ENCODE measurements around the gene NT5C2. TPM values are rescaled to one million over a fixed set of nuclear protein-coding genes. Genes with fewer than 3 reads are reported as not detected.

The NT5C2 gene
- total and polyA plus RNA-seq, 2 donors (not counting 1 experiment from before 2014, with no cell fraction given) = 38.6 to 80.8 TPM

GRCh38 chr10:103083977-103084320, 109.1 kb downstream of the NT5C2 start:
- Histone ChIP-seq H3K27ac (ENCODE audit: low read length in 2 of 2) (no peak overlapping the region), H3K27me3 (replicated peaks in 1 of 4; ENCODE audit: control extremely low read depth in 1 of 4, control insufficient read depth in 3 of 4, insufficient read depth in 4 of 4, low read length in 3 of 4) (no peaks in the 10 kb centered on the region), H2AFZ (ENCODE audit: insufficient read depth, low read depth, low read length, poor library complexity, severe bottlenecking) (no peak overlapping the region), H3K4me1 (ENCODE audit: control insufficient read depth in 2 of 2, insufficient read depth in 2 of 2, low read length in 2 of 2) (no peaks in the 10 kb centered on the region), H3K9me3 (ENCODE audit: control extremely low read depth in 1 of 3, control insufficient read depth in 2 of 3, insufficient read depth in 1 of 3, low read length in 2 of 3) (no peaks in the 10 kb centered on the region), H3K36me3 (replicated peaks in 1 of 2; ENCODE audit: control extremely low read depth in 1 of 2, control insufficient read depth in 1 of 2, extremely low read depth in 1 of 2, insufficient read depth in 2 of 2, low read length in 1 of 2) (peaks cover 2 to 14% of the 10 kb centered on the region in 2 experiments), H3K4me3 (ENCODE audit: control extremely low read depth in 1 of 5, extremely low read depth in 1 of 5, insufficient read depth in 1 of 5, low read depth in 2 of 5, low read length in 4 of 5) (no peak overlapping the region), H3K9ac (ENCODE audit: low read length) (no peak overlapping the region), H3K4me2 (replicated peaks; ENCODE audit: low read depth, low read length, poor library complexity, severe bottlenecking) (no peak overlapping the region), H4K20me1 (ENCODE audit: control insufficient read depth, insufficient read depth, low read length, poor library complexity, severe bottlenecking) (no peaks in the 10 kb centered on the region), H3K79me2 (ENCODE audit: control insufficient read depth, insufficient read depth, low read length) (no peaks in the 10 kb centered on the region)
- no peaks in the 10 kb centered on the region for H3K27me3 Mint-ChIP-seq
- ATAC-seq (ENCODE audit: low read depth) (no peak), DNase-seq (no peak)
- 100% methylated on average over 3 of the region's 5 CpGs for WGBS (ENCODE audit: insufficient coverage)
- TF ChIP-seq EZH2 (IDR thresholded peaks at IDR 0.05; ENCODE audit: borderline replicate concordance, insufficient read depth, low read depth, low read length, poor library complexity, severe bottlenecking) (no peak), CTCF (IDR thresholded peaks at IDR 0.05) (no peak)
- intact Hi-C loops (cut with micrococcal nuclease) = no loop called here
- CTCF ChIA-PET = interaction anchor here (1.7 kb wide), 1 partner anchor 14 kb away, joined by 3 read pairs; no protein-coding TSS in a partner anchor
- H3K9me3 Mint-ChIP-seq (ENCODE audit: insufficient read depth) = no peaks in the 10 kb centered on the region
- POLR2A ChIA-PET = no interaction called here
- no peaks in the 10 kb centered on the region for H3K4me1 Mint-ChIP-seq
- no peak overlapping the region for H3K27ac Mint-ChIP-seq
- no peak overlapping the region for H3K4me3 Mint-ChIP-seq

- Histone ChIP-seq H2AFZ (ENCODE audit: insufficient read depth, low read depth, low read length, poor library complexity, severe bottlenecking) (no peak overlapping the region), H3K4me3 (ENCODE audit: control extremely low read depth in 1 of 5, extremely low read depth in 1 of 5, insufficient read depth in 1 of 5, low read depth in 2 of 5, low read length in 4 of 5) (no peak overlapping the region), H3K4me1 (ENCODE audit: control insufficient read depth in 2 of 2, insufficient read depth in 2 of 2, low read length in 2 of 2) (no peaks in the 10 kb centered on the region), H3K4me2 (replicated peaks; ENCODE audit: low read depth, low read length, poor library complexity, severe bottlenecking) (no peak overlapping the region), H4K20me1 (ENCODE audit: control insufficient read depth, insufficient read depth, low read length, poor library complexity, severe bottlenecking) (no peaks in the 10 kb centered on the region), H3K9me3 (ENCODE audit: control extremely low read depth in 1 of 3, control insufficient read depth in 2 of 3, insufficient read depth in 1 of 3, low read length in 2 of 3) (no peaks in the 10 kb centered on the region), H3K36me3 (replicated peaks in 1 of 2; ENCODE audit: control extremely low read depth in 1 of 2, control insufficient read depth in 1 of 2, extremely low read depth in 1 of 2, insufficient read depth in 2 of 2, low read length in 1 of 2) (peaks cover 2 to 10% of the 10 kb centered on the region in 2 experiments), H3K27me3 (replicated peaks in 1 of 4; ENCODE audit: control extremely low read depth in 1 of 4, control insufficient read depth in 3 of 4, insufficient read depth in 4 of 4, low read length in 3 of 4) (no peaks in the 10 kb centered on the region), H3K27ac (ENCODE audit: low read length in 2 of 2) (no peak overlapping the region), H3K9ac (ENCODE audit: low read length) (no peak overlapping the region), H3K79me2 (ENCODE audit: control insufficient read depth, insufficient read depth, low read length) (no peaks in the 10 kb centered on the region)
- CTCF ChIA-PET = interaction anchor here (1.2 to 1.7 kb wide), 2 partner anchors 13 to 161 kb away, joined by 3 read pairs; no protein-coding TSS in a partner anchor
- Mint-ChIP-seq H3K27me3 (no peaks in the 10 kb centered on the region), H3K9me3 (ENCODE audit: insufficient read depth) (no peaks in the 10 kb centered on the region), H3K27ac (no peak overlapping the region), H3K4me3 (no peak overlapping the region), H3K4me1 (no peaks in the 10 kb centered on the region)
- no peak for DNase-seq
- WGBS (ENCODE audit: insufficient coverage) = 99% methylated on average over 7 of the region's 7 CpGs
- TF ChIP-seq CTCF (IDR thresholded peaks at IDR 0.05) (no peak), EZH2 (IDR thresholded peaks at IDR 0.05; ENCODE audit: borderline replicate concordance, insufficient read depth, low read depth, low read length, poor library complexity, severe bottlenecking) (no peak)
- intact Hi-C loops (cut with micrococcal nuclease) = no loop called here
- POLR2A ChIA-PET = no interaction called here
- no peak for ATAC-seq (ENCODE audit: low read depth)
These were observed 109.7 kb downstream of the NT5C2 start for GRCh38 chr10:103083266-103083976.

Measured in B cell (primary cell).